Kidney (tissue), 14 donors: ENCODE measurements around the gene SGCB. TPM values are rescaled to one million over a fixed set of nuclear protein-coding genes. Genes with fewer than 3 reads are reported as not detected.

Source experiments
- DNase-seq, 5 donors: peaks; one replicate each; pipeline ENCODE4 v3.0.0-alpha.2; 2013 to 2020
- FAIRE-seq: peaks from 2 replicates; lab custom pipeline; 2012; peaks lifted over from hg19 to GRCh38; lab: Jason Lieb, UNC
- H3K27ac ChIP-seq, 2 donors: one replicate each; pipeline ENCODE4 v1.7.0; 2013; ENCODE audit warnings: low read depth in 2 of 2, low read length in 2 of 2, inconsistent platforms in 1 of 2
- H3K27me3 ChIP-seq: one replicate; pipeline ENCODE4 v1.7.1; 2013; ENCODE audit warnings: low read length, inconsistent platforms; ENCODE audit not compliant: control insufficient read depth, insufficient read depth
- H3K36me3 ChIP-seq, 3 donors: one replicate each; pipeline versions ENCODE4 v1.7.0 to v1.7.1; 2013; ENCODE audit warnings: low read length in 3 of 3, control low read depth in 1 of 3, inconsistent platforms in 1 of 3; ENCODE audit not compliant: insufficient read depth in 3 of 3, control insufficient read depth in 2 of 3
- H3K4me1 ChIP-seq, 3 donors: one replicate each; pipeline versions ENCODE4 v1.7.0 to v1.7.1; 2013; ENCODE audit warnings: low read length in 3 of 3, inconsistent platforms in 1 of 3, low read depth in 1 of 3; ENCODE audit not compliant: control insufficient read depth in 2 of 3, insufficient read depth in 2 of 3
- H3K4me3 ChIP-seq, 3 donors: one replicate each; pipeline versions ENCODE4 v1.7.0 to v1.8.1; 2013; ENCODE audit warnings: low read length in 3 of 3, control low read depth in 1 of 3, inconsistent platforms in 1 of 3
- H3K9ac ChIP-seq, 3 donors: one replicate each; pipeline versions ENCODE4 v1.7.0 to v1.7.1; 2013; ENCODE audit warnings: low read length in 3 of 3, control low read depth in 1 of 3, inconsistent platforms in 1 of 3
- H3K9me3 ChIP-seq, 3 donors: one replicate each; pipeline versions ENCODE4 v1.7.0 to v1.7.1; 2013; ENCODE audit warnings: low read length in 3 of 3, control low read depth in 1 of 3, inconsistent platforms in 1 of 3; ENCODE audit not compliant: control insufficient read depth in 2 of 3, insufficient read depth in 1 of 3
- intact Hi-C: fragments of 100-400 bp; cut with DNase I; formaldehyde crosslinking; loops from one replicate; pipeline ENCODE4 v1.11.1; 2022
- polyA plus RNA-seq: library from polyadenylated mRNA; stranded (reverse); fragments of 350-450 nt; fragmentation: Illumina TruSeq; extraction: RNeasy Lipid Tissue Mini Kit (QIAGEN cat#74804); gene quantifications from one replicate; pipeline ENCODE4 v1.2.3, GENCODE V29; 2014; ENCODE audit warnings: low read depth, low replicate concordance; ENCODE audit not compliant: insufficient read depth
- total RNA-seq: library from RNA; stranded (reverse); fragmentation: NEBNext Ultra II Directional; extraction: Animal tissue kit (Norgen Biotek cat#: 25700); gene quantifications from one replicate; pipeline ENCODE4 v1.2.1, GENCODE V29; 2021
- TF ChIP-seq, protein P1 (sequence below): IDR thresholded peaks from 3 replicates; pipeline ENCODE4 v1.5.1; 2012; ENCODE audit warnings: mild to moderate bottlenecking, moderate library complexity, borderline replicate concordance; ENCODE audit not compliant: insufficient read depth; ENCODE audit errors: extremely low read depth
- donor health status: control.
- donor health status: control.
- donor health status: control.
- donor health status: control.
- donor health status: control.
- donor health status: DM: yes; HTN: yes; CAD: no.
- donor health status: Normal renal cell carcinoma (clear cell type).

SGCB gene
- total and polyA plus RNA-seq, 2 donors from 2014 or later, result 30.7 to 43.9 TPM

DNA sequence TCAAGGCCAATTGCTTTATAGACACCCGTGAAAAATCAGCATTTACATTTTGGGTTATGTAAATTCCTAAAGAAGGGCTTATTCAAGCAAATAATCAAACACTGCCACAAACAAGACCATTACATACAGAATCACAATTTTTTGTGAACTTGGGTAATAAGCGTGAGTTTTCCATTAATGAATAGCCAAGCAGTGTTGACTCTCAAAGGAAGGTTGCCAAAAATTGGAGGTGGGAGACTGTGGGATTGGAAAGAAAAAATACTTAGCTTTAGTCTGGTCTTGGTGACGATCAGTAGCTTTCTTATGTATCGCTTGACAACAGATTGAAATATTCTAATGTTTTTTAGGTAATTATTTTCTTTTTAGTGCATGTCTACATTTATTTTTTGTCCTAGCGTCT, 38.8 kb downstream of the SGCB start:
- Histone ChIP-seq H3K9me3 (no peaks in the 10 kb centered on the region), H3K9ac (no peak overlapping the region), H3K27ac (no peak overlapping the region), H3K27me3 (no peaks in the 10 kb centered on the region), H3K4me1 (peaks cover 0 to 6% (median 2%) of the 10 kb centered on the region in 3 donors), H3K36me3 (no peaks in the 10 kb centered on the region), H3K4me3 (no peak overlapping the region)
- DNase-seq (no peak), FAIRE-seq (no peak)
- intact Hi-C loops, result no loop called here
- TF ChIP-seq, protein P1, sequence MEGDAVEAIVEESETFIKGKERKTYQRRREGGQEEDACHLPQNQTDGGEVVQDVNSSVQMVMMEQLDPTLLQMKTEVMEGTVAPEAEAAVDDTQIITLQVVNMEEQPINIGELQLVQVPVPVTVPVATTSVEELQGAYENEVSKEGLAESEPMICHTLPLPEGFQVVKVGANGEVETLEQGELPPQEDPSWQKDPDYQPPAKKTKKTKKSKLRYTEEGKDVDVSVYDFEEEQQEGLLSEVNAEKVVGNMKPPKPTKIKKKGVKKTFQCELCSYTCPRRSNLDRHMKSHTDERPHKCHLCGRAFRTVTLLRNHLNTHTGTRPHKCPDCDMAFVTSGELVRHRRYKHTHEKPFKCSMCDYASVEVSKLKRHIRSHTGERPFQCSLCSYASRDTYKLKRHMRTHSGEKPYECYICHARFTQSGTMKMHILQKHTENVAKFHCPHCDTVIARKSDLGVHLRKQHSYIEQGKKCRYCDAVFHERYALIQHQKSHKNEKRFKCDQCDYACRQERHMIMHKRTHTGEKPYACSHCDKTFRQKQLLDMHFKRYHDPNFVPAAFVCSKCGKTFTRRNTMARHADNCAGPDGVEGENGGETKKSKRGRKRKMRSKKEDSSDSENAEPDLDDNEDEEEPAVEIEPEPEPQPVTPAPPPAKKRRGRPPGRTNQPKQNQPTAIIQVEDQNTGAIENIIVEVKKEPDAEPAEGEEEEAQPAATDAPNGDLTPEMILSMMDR, result no peak

DNA sequence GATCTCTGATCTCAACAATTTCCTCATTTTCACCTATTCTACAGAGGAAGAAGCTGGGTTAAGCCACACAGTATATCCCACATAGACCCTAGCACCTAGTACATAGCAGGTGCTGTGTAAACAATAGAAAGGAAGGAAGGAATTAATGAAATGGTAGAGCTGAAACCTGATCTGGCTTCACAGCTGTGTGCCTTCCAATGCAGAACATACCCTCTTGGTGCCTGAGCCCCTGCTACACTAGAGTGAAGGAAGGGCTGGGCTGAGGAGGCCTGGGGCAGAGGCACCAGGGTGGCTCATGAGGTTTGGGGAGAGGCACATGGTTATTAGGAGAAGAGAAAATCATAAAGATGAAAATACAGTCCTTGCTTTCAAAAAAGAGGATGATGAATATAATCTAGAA, 39.3 kb downstream of the SGCB start:
- H3K4me1 ChIP-seq, result peaks cover 0 to 6% (median 2%) of the 10 kb centered on the region in 3 donors
- DNase-seq (no peak), FAIRE-seq (no peak)
- H3K27ac ChIP-seq, result no peak overlapping the region
- H3K9me3 ChIP-seq, result no peaks in the 10 kb centered on the region
- no peak overlapping the region for H3K9ac ChIP-seq
- no peaks in the 10 kb centered on the region for H3K27me3 ChIP-seq
- no peak overlapping the region for H3K4me3 ChIP-seq
- H3K36me3 ChIP-seq, result no peaks in the 10 kb centered on the region
- intact Hi-C loops, result no loop called here
- TF ChIP-seq, protein P1, result no peak

GRCh38 chr4:51997647-51998046, 40.5 kb downstream of the SGCB start:
- FAIRE-seq, result no peak

More at GRCh38 chr4:51997647-51998046, 40.5 kb downstream of the SGCB start:
- DNase-seq, result no peak
- H3K4me1 ChIP-seq, result peaks cover 0 to 6% (median 2%) of the 10 kb centered on the region in 3 donors
- no peak overlapping the region for H3K4me3 ChIP-seq
- H3K36me3 ChIP-seq, result no peaks in the 10 kb centered on the region
- no peaks in the 10 kb centered on the region for H3K27me3 ChIP-seq
- H3K9ac ChIP-seq, result no peak overlapping the region
- TF ChIP-seq, protein P1, result no peak
- no peak overlapping the region for H3K27ac ChIP-seq
- H3K9me3 ChIP-seq, result no peaks in the 10 kb centered on the region
- intact Hi-C loops, result no loop called here
